Measurements from ENCODE around the gene MYH11.

- TF ChIP-seq CTCF (IDR thresholded peaks at IDR 0.05) (no peak), POLR2A (IDR thresholded peaks at IDR 0.05) (no peak)
These were observed 107.5 kb downstream of the MYH11 start for GRCh38 chr16:15749371-15749770.

All from thyroid gland (tissue), 4 donors.